NCI-H446 (cell line): Measurements from ENCODE around the gene PACSIN1.
A peak's percentile ranks its signal among the peaks of the same experiment; 100 is the strongest.
"Not testable (repeated sequence)": the region's sequence is repeated elsewhere in the genome, so short reads cannot be mapped to it uniquely, and the experiment has no call there.

Experiments
- DNase-seq, 2 experiments: peaks; one replicate each; lab custom pipeline; 2025; lab: John Stamatoyannopoulos, UW

The PACSIN1 gene

GRCh38 chr6:34485321-34486060, 19.6 kb downstream of the PACSIN1 start:
- DNase-seq, result no peak

- DNase-seq, result no peak
Measured at GRCh38 chr6:34486106-34486740, 20.3 kb downstream of the PACSIN1 start.

DNA sequence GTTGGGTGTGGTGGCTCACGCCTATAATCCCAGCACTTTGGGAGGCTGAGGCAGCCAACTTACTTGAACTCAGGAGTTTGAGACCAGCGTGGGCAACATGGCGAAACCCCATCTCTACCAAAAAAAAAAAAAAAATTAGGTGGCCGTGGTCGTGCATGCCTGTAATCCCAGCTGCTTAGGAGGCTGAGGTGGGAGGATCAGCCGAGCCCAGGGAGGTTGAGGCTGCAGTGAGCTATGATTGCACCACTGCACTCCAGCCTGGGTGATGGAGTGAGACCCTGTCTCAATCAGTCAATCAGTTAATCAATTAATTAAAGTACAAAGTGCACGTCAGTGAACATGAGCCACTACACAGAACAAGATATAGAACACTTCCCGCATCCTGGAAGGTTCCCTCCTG, 21.0 kb downstream of the PACSIN1 start:
- not testable (repeated sequence) for DNase-seq

DNA sequence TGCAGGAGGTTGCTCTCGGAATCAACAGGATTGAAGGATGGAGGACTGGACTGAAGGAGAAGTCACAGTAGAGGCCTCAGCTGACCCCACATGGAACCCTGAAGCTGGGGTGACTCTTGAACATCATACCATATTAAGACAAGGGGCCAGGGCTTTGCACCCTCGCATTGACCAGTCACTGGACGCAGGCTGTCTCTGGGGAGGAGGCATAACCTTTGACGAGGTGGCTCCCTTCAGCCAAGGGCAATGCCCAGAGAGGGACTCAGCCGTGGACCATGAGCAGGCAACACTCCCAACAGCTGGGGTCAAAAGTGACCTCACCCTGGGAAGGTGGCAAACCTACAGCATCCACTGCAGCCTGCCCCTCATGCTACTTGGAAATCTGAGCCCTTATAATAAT, 21.7 kb downstream of the PACSIN1 start:
- DNase-seq, result no peak

DNA sequence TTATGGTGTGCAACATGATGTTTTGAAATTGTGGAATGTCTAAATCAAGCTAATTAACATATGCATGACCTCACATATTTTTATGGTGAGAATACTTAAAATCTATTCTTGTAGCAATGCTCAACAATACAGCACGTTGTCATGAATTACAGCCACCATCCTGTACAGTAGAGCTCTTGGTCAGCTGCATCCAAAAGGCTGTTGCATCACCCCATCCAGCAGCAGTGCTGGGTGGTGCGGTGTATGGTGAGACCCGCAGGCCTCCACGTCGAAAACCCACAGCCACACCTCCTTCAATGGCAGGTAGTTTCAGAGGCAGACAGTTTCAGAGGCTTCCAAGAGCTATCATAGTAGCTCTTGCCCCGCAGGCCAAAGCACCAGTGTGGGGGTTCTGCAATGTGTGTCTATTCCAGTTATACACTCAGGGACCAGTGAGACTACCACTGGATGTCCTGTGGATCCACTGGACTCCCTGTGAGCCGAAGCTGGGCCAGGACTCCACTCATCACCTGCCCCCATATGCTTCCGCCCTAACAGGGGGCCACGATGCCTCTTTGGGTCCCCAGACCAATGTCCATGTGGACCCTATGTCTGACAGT, 23.4 kb downstream of the PACSIN1 start:
- no peak for DNase-seq

DNA sequence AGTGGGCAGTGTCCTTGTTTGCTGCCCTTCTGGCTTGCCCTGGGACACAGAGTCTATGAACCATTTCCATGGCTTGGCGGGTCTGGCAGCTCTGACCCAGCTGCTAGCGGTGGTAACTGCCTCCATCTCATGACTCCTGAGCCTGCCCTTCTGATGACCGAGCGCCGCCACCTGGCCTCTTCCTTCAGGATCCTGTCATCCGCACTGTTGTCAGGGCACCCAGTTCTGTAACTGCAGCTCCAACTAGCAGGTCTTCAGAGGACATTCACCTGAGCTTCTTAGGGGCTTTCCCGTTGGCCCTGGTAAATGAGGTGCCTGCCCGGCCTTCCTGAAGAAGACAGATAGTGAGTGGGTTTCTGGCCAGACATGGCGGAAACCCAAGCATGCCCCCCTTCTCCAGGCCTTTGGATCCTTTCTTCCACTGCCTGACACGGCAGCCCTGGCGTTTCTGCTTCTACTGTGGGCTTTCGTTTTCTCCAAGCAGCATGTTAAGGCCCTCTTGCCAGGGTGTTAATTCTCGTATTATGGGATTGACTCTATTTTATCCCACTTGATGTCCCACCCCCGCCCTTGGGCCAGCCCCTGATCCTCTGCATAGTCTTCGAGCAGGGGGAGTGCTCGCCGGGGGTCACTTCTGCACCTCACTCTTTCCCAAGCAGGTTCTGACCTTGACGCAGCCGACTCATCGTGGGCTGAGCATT, 24.7 kb downstream of the PACSIN1 start:
- DNase-seq, result no peak

- peak in 1 of 2 experiments; percentile 52 for DNase-seq
Measured at GRCh38 chr6:34491091-34491430, 25.2 kb downstream of the PACSIN1 start.

- DNase-seq, result no peak
Measured at GRCh38 chr6:34493344-34493743, 27.5 kb downstream of the PACSIN1 start.

- no peak for DNase-seq
Measured at GRCh38 chr6:34494973-34495372, 29.1 kb downstream of the PACSIN1 start.

GRCh38 chr6:34496103-34496685, 30.3 kb downstream of the PACSIN1 start:
- DNase-seq, result no peak

DNA sequence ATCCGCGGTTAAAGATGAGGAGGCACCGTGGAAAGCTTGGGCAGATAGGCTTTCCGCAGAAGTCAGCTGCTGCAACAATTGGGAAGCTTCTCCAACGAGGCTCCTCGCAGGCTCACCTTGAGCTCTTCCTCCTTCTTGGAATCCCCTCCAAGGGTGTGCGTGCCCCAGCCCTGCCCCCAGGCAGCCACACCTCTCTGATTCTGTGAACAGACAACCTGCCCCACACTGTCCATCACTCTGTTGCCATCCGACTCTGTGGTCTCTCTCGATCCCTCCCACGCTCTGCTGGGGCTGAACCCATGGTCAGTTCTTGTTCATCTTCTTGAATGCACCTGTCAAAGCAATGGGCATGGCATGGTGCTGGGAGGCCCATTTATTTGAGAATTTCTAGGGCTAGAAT, 31.5 kb downstream of the PACSIN1 start:
- DNase-seq, result no peak

GRCh38 chr6:34506718-34507117, 40.8 kb downstream of the PACSIN1 start:
- DNase-seq, result no peak

DNA sequence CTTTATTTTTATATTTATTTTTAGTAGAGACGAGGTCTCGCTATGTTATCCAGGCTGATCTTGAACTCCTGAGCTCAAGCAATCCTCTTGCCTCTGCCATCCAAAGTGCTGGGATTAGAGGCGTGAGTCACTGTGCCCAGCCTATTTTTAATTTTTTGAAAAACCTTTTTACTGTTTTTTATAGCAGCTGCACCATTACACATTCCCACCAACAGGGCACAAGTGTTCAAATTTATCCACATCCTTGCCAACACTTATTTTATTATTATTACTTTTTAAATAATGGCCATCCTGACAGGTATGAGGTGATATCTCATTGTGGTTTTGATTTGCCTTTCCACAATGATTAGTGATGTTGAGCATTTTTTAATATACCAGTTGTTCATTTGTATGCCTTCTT, 42.5 kb downstream of the PACSIN1 start:
- no peak for DNase-seq

GRCh38 chr6:34509782-34510181, 43.9 kb downstream of the PACSIN1 start:
- no peak for DNase-seq

DNA sequence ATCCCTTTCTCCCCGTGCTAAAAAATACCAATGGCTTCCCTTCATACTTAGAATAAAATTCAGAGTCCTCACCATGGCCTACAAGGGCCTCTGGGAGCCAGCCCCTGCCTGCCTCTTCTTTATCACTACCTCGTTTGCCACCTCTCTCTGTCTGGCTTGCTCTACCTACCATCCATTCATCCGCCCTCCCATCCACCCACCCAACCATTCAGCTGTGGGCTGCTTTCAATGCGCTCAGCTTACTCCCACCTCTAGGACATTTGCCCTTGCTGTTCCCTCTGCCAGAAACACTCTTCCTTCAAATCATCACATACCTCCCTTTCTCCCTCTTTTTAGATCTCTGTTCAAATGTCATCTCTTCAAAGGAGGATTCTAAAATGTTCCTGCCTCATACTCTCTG, 44.4 kb downstream of the PACSIN1 start:
- DNase-seq, result no peak

GRCh38 chr6:34511214-34511914, 45.5 kb downstream of the PACSIN1 start:
- DNase-seq, result no peak

- DNase-seq, result no peak
Measured at GRCh38 chr6:34511915-34512737, 46.2 kb downstream of the PACSIN1 start.

- no peak for DNase-seq
Measured at GRCh38 chr6:34512738-34513115, 46.9 kb downstream of the PACSIN1 start.

GRCh38 chr6:34513646-34514045, 47.8 kb downstream of the PACSIN1 start:
- no peak for DNase-seq

GRCh38 chr6:34514112-34514511, 48.2 kb downstream of the PACSIN1 start:
- no peak for DNase-seq
